ENCODE data around the gene ATG14.
"Not testable (repeated sequence)": the region's sequence is repeated elsewhere in the genome, so short reads cannot be mapped to it uniquely, and the experiment has no call there.

ATG14 gene

DNA sequence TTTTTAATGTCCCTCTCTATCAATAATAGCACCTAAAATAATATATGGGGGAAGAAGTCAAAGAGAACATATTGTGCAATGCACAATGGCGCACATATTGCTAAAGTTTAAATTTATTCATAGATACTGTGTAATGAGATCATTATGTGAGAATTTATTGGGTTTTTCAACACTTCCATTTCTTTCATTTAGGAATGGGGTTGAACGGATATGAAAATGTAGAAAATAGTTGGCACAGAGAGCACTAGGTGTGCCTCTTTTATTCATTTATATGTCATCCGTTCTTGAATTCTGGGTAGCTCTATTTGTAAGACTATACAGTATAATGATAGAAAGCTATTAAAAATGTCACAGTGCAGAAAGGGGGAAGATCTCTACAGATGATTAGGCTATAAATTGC lies 63.9 kb downstream of the ATG14 start:
- ChIA-PET POLR2A (ENCODE audit: low non-redundant PET) (no interaction called here), CTCF (no interaction called here)
- no peak overlapping the region for H3K27ac ChIP-seq
- TF ChIP-seq, protein P1, sequence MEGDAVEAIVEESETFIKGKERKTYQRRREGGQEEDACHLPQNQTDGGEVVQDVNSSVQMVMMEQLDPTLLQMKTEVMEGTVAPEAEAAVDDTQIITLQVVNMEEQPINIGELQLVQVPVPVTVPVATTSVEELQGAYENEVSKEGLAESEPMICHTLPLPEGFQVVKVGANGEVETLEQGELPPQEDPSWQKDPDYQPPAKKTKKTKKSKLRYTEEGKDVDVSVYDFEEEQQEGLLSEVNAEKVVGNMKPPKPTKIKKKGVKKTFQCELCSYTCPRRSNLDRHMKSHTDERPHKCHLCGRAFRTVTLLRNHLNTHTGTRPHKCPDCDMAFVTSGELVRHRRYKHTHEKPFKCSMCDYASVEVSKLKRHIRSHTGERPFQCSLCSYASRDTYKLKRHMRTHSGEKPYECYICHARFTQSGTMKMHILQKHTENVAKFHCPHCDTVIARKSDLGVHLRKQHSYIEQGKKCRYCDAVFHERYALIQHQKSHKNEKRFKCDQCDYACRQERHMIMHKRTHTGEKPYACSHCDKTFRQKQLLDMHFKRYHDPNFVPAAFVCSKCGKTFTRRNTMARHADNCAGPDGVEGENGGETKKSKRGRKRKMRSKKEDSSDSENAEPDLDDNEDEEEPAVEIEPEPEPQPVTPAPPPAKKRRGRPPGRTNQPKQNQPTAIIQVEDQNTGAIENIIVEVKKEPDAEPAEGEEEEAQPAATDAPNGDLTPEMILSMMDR (conservative IDR thresholded peaks at IDR 0.05; ENCODE audit: low read depth), result no peak
- no peak for DNase-seq (ENCODE audit: low spot score)

DNA sequence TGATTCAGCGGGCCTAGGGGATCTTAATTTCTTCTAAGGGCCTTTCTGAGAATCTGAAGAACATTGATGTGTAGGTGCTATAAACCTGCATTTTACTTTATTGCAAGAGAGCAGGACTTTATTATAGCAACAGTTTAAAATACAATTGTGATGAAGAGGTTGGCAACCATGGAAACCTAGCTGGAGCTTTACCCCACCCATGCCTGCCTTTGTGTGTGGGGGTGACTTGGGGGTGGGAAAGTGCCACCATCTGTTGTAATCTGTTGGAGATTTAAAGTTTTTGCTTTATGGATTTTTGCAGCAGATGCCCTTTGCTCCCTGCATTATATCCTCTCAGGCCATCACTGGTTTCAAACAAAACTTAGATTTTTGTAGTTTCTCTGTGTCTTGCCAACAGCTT lies 64.6 kb downstream of the ATG14 start:
- H3K27ac ChIP-seq, result no peak overlapping the region
- no peak for DNase-seq (ENCODE audit: low spot score)
- ChIA-PET POLR2A (ENCODE audit: low non-redundant PET) (no interaction called here), CTCF (no interaction called here)
- TF ChIP-seq, protein P1 (conservative IDR thresholded peaks at IDR 0.05; ENCODE audit: low read depth), result no peak

DNA sequence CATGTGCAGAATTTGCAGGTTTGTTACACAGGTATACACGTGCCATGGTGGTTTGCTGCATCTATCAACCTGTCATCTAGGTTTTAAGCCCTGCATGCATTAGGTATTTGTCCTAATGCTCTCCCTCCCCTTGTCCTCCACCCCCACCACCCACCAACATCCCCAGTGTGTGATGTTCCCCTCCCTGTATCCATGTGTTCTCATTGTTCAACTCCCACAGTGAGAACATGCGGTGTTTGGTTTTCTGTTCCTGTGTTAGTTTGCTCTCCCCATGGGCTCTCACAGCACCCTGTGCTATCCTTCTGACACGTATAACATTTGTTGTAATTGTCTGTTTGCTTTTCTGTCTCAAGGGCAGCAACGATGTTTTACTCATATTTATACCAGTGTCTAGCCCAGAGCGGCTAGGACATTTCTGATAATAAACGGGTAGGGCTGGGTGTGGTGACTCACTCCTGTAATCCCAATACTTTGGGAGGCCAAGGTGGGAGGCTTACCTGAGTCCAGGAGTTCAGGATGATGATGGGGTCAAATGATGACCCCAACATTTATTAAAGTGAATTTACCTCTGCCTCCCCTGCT lies 67.0 kb downstream of the ATG14 start:
- H3K27ac ChIP-seq; DNase-seq (ENCODE audit: low spot score); CTCF ChIA-PET: not testable (repeated sequence)
- POLR2A ChIA-PET (ENCODE audit: low non-redundant PET), result interaction anchor here (0.5 kb wide), 1 partner anchor 59 kb away, joined by 3 read pairs; no protein-coding TSS in a partner anchor

DNA sequence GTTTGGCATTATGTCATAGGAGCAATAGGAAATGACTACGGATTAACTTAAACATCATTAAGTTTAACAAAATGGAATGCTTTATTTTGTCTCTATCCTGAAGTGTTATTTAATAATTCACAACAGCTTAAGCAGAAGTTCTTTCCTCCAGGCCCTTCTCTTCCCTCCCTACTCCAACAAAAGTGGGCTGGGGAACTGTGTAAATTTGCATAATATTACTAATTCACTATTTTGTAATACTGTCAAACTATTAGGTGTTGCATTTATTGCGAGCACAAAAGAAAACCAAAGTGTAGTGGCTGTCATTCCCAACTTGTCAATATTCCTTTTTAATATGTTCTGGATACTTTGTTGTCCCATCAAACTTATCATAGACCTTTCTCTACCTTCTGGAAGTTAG lies 69.8 kb downstream of the ATG14 start:
- TF ChIP-seq, protein P1 (conservative IDR thresholded peaks at IDR 0.05; ENCODE audit: low read depth), result no peak
- DNase-seq (ENCODE audit: low spot score), result no peak
- H3K27ac ChIP-seq, result no peak overlapping the region
- POLR2A ChIA-PET (ENCODE audit: low non-redundant PET), result no interaction called here
- CTCF ChIA-PET, result interaction anchor here (1.1 kb wide), 1 partner anchor 13 kb away, joined by 4 read pairs; no protein-coding TSS in a partner anchor

DNA sequence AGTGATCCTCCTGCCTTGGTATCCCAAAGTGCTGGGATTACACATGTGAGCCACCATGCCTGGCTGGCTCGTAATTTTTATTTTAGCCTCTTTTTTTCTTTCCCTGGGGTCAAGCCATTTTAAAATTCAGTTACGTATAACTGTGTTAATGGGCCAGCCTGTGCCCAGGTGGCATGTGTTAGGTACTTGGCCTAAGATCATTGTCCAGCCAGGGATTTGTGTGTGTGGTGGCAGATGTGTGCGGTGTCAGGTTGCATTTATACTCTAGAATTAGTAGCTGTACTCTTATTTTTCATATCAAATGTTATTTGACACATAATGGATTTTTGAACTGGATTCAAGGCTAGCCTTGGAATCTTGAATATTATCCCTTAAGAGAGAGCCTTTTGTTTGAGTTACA lies 71.1 kb downstream of the ATG14 start:
- no peak for DNase-seq (ENCODE audit: low spot score)

DNA sequence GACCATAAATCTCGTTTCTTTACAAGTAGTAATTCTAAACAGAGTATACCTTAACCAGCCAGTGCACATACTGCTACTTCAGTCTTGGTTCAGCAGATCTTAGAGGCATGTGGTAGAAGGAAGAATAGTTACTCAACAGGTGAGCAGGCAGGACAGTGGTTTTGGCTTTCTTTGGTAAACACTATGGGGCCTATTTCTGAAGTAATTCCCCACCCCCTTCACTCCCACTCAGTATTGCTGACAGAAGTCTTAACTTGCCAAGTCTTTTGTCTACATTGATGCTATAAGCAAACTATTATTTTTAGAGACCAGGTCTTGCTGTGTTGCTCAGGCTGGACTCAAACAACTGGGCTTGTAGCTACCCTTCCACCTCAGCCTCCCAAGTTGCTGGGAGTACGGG lies 71.9 kb downstream of the ATG14 start:
- TF ChIP-seq, protein P1 (conservative IDR thresholded peaks at IDR 0.05; ENCODE audit: low read depth), result no peak
- H3K27ac ChIP-seq, result no peak overlapping the region
- DNase-seq (ENCODE audit: low spot score), result no peak
- ChIA-PET CTCF (no interaction called here), POLR2A (ENCODE audit: low non-redundant PET) (no interaction called here)

More for the DNA sequence above, 71.1 kb downstream of the ATG14 start:
- H3K27ac ChIP-seq, result no peak overlapping the region
- TF ChIP-seq, protein P1 (conservative IDR thresholded peaks at IDR 0.05; ENCODE audit: low read depth), result no peak
- POLR2A ChIA-PET (ENCODE audit: low non-redundant PET), result no interaction called here
- CTCF ChIA-PET, result no interaction called here

DNA sequence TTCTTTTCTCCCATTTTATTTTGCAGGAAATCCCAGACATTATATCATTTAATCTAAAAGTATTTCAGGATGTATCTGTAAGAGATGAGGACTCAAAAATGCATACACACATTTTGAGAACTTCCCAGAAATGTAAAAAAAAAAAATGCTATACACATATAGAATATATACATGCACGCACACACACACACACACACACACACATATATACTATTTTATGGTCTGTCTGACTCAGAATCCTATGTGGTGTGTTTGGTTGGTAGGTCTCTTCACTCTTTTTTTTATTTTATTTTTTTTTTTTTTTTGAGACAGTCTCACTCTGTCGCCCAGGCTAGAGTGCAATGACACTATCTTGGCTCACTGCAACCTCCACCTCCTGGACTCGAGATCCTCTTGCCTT lies 74.9 kb downstream of the ATG14 start:
- ChIA-PET CTCF (interaction anchor here (0.5 kb wide), 1 partner anchor 331 kb away, joined by 3 read pairs; no protein-coding TSS in a partner anchor), POLR2A (ENCODE audit: low non-redundant PET) (no interaction called here)
- no peak overlapping the region for H3K27ac ChIP-seq
- TF ChIP-seq, protein P1 (conservative IDR thresholded peaks at IDR 0.05; ENCODE audit: low read depth), result no peak
- no peak for DNase-seq (ENCODE audit: low spot score)

Measured in RWPE1 (cell line).